Heart left ventricle (tissue), 16 donors: ENCODE data around the gene CSTA. TPM values are rescaled to one million over a fixed set of nuclear protein-coding genes. Genes with fewer than 3 reads are reported as not detected.

Source experiments
- ATAC-seq, 4 donors: fragments of 200-7000 bp; cut with Tn5 transposase; one replicate each; pipeline ENCODE4 v1.9.1; 2020 to 2022; ENCODE audit warnings: moderate library complexity in 4 of 4, mild to moderate bottlenecking in 3 of 4, moderate number of reproducible peaks in 1 of 4
- DNase-seq, 5 donors: peaks; one replicate each; pipeline ENCODE4 v3.0.0-alpha.2; 2020
- H3K27ac ChIP-seq, 12 donors: fragments of 200-600 bp; sonication (generic) in 4 of 12; one replicate each; pipeline versions ENCODE4 v1.5.0 to v1.8.0; 2016 to 2022; ENCODE audit warnings: mild to moderate bottlenecking in 2 of 12
- H3K27me3 ChIP-seq, 9 donors: fragments of 200-600 bp; sonication (generic) in 2 of 9; one replicate each; pipeline versions ENCODE4 v1.5.1 to v1.8.0; 2016 to 2022; ENCODE audit warnings: mild to moderate bottlenecking in 3 of 9
- H3K36me3 ChIP-seq, 9 donors: fragments of 200-600 bp; sonication (generic) in 2 of 9; one replicate each; pipeline versions ENCODE4 v1.5.0 to v1.8.0; 2018 to 2022; ENCODE audit warnings: mild to moderate bottlenecking in 2 of 9
- H3K4me1 ChIP-seq, 12 donors: fragments of 200-600 bp; sonication (generic) in 4 of 12; one replicate each; pipeline versions ENCODE4 v1.5.0 to v1.8.0; 2016 to 2022; ENCODE audit warnings: mild to moderate bottlenecking in 3 of 12
- H3K4me3 ChIP-seq, 12 donors: fragments of 200-600 bp; sonication (generic) in 4 of 12; one replicate each; pipeline versions ENCODE4 v1.5.0 to v1.8.0; 2017 to 2022; ENCODE audit warnings: mild to moderate bottlenecking in 9 of 12, moderate library complexity in 4 of 12
- H3K9me3 ChIP-seq, 12 donors: fragments of 200-600 bp; sonication (generic) in 4 of 12; one replicate each; pipeline versions ENCODE4 v1.5.0 to v1.8.0; 2016 to 2022; ENCODE audit warnings: mild to moderate bottlenecking in 1 of 12
- POLR2A ChIP-seq, 2 donors: fragments of 450-650 bp; IDR thresholded peaks; one replicate each; pipeline ENCODE4 v1.6.1; 2017; ENCODE audit warnings: antibody characterized with exemption in 2 of 2, mild to moderate bottlenecking in 2 of 2, moderate library complexity in 2 of 2
- WGBS, 4 donors: extraction: QIAGEN DNeasy Blood & Tissue Kit in 2 of 4; methylation state at CpG; one replicate each; pipeline versions ENCODE4 v1.1.5 to v1.1.7; 2013 to 2018; 5-methylcytosine and 5-hydroxymethylcytosine counted together
- intact Hi-C, 10 donors: fragments of 100-400 bp; cut with DNase I; formaldehyde crosslinking; loops; one replicate each; pipeline versions ENCODE4 v1.11.1 to v1.14.2; 2022
- polyA plus RNA-seq, 2 donors: library from polyadenylated mRNA; stranded (reverse); fragments of 200-250 nt; gene quantifications; one replicate each; pipeline ENCODE4 v1.2.3, GENCODE V29; 2013
- total RNA-seq, 9 donors: library from RNA; depleted of rRNA in 2 of 9; stranded (reverse); fragments of >200 nt in 2 of 9; fragmentation: NEBNext Ultra II Directional in 3 of 9; extraction: Animal tissue kit (Norgen Biotek cat#: 25700) in 3 of 9; gene quantifications; one replicate each; pipeline versions ENCODE4 v1.1.0 to v1.2.4, GENCODE V29; 2016 to 2023
- TF ChIP-seq, protein P1 (sequence below), 12 donors: fragments of 200-600 bp; sonication (generic) in 4 of 12; IDR thresholded peaks; one replicate each; pipeline versions ENCODE4 v1.5.0 to v1.8.0; 2018 to 2022; ENCODE audit warnings: antibody characterized with exemption in 12 of 12, mild to moderate bottlenecking in 5 of 12
- donor health status: ischemic (EF 13 %, LVEDD 7.1; RV severe dilation, severe dysfunction).
- donor health status: healthy with polysubstance abuse.
- donor health status: DM: no; HTN: yes; CAD: no.
- donor health status: DM: no; HTN: no; CAD: no.
- donor health status: ischemic (EF 25% LVEDD 6.9; RV normal size, moderate dysfunction).
- donor health status: ischemic (EF 25% LVEDD 5.7; RV mildly dilated, moderate dysfunction).
- donor health status: healthy.
- donor health status: DM: yes; HTN: yes; CAD: no.
- donor health status: ischemic (EF 35%, LVEDD 5.7; RV mildly dilated, moderate dysfunction).
- donor health status: nonischemic (EF 11% LVEDD 7.7; RV severe dilation, severe dysfunction).
- donor health status: DM: yes; HTN: yes; CAD: no.
- donor health status: PGD.
- donor health status: ischemic (EF 29% LVEDD 5.4; RV normal size, mild dysfunction).
- donor health status: nonischemic (EF 23%, LVEDD 6.1; RV moderate dilation, normal function).

The CSTA gene
- total and polyA plus RNA-seq, 11 donors = 0.33 to 8.9 (median 0.96) TPM; not detected in 1

DNA sequence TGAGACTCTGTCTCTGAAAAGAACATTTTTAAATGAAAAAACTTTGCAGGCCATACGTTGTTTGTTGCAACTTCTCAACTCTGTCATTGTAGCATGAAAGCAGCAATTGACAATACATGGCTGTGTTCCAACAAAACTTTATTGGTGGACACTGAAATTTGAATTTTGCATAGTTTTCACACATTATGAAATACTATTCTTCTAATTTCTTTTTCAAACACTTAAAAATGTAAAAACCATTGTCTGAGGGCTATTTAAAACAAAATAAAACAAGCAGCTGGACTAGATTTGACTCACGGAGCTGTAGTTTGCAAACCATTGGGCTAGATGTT, 18.5 kb upstream of the CSTA start:
- 59 to 66% (median 61%) methylated on average over 2 of the region's 2 CpGs for WGBS, 4 donors
- no peak for TF ChIP-seq POLR2A (IDR thresholded peaks at IDR 0.05)
- Histone ChIP-seq H3K4me1 (no peaks in the 10 kb centered on the region), H3K9me3 (no peaks in the 10 kb centered on the region), H3K27ac (no peak overlapping the region), H3K27me3 (peaks cover 0 to 8% (median 0%) of the 10 kb centered on the region in 9 donors), H3K36me3 (no peaks in the 10 kb centered on the region), H3K4me3 (no peak overlapping the region)
- ATAC-seq (no peak), DNase-seq (no peak)
- intact Hi-C loops = no loop called here

DNA sequence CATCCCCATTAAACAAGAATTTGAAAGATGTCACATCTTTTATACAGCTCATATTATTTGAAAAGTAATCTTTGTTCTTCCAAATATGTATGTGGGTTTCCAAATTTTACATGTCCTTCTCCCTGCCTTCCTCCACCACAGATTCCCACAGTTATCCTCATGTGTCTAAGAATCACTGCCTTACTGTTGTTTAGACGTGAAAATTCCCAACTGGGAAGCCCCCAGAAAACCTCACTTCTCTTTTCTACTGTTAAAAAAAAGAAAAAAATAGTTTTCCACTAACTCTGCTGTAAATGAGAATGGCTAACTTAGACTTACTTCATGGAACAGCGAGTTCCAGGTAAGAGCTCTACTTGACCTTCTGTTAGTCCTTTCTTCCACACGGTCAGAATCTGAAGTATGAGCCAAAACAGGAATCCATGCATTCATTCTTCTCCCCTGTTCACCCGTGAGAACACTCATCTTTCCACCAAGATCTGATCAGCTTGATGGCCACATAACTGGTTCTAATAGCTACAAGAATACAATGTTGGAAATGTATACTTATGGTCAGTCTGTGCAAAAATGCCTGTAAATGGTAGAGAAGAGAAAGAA, 17.9 kb upstream of the CSTA start:
- intact Hi-C loops = no loop called here
- Histone ChIP-seq H3K9me3 (no peaks in the 10 kb centered on the region), H3K27ac (no peak overlapping the region), H3K36me3 (no peaks in the 10 kb centered on the region), H3K27me3 (peaks cover 0 to 8% (median 0%) of the 10 kb centered on the region in 9 donors), H3K4me3 (no peak overlapping the region), H3K4me1 (no peaks in the 10 kb centered on the region)
- 69 to 74% (median 70%) methylated on average over 4 of the region's 4 CpGs for WGBS, 4 donors
- no peak for TF ChIP-seq POLR2A (IDR thresholded peaks at IDR 0.05)
- TF ChIP-seq, protein P1, sequence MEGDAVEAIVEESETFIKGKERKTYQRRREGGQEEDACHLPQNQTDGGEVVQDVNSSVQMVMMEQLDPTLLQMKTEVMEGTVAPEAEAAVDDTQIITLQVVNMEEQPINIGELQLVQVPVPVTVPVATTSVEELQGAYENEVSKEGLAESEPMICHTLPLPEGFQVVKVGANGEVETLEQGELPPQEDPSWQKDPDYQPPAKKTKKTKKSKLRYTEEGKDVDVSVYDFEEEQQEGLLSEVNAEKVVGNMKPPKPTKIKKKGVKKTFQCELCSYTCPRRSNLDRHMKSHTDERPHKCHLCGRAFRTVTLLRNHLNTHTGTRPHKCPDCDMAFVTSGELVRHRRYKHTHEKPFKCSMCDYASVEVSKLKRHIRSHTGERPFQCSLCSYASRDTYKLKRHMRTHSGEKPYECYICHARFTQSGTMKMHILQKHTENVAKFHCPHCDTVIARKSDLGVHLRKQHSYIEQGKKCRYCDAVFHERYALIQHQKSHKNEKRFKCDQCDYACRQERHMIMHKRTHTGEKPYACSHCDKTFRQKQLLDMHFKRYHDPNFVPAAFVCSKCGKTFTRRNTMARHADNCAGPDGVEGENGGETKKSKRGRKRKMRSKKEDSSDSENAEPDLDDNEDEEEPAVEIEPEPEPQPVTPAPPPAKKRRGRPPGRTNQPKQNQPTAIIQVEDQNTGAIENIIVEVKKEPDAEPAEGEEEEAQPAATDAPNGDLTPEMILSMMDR (IDR thresholded peaks at IDR 0.05) = no peak
- ATAC-seq (no peak), DNase-seq (no peak)

DNA sequence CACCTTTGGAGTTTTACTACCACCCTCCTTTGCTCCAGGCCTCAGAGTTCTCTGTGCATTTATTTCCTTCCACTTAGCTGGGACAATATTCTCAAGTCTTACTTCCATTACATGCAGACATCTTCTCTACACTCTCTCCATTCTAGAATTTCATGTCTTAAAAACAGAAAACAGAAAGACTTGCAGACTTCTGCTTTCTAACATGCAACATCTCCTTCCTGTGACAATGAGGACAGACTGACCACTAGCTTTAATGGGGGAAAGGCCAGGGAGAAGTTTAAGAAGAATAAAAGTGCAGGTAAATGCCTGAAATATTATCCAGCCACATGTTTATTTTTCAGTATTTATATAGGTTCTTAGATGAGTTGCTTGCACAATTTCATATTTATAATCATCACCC, 17.1 kb upstream of the CSTA start:
- H3K4me1 ChIP-seq = peaks cover 0 to 2% (median 0%) of the 10 kb centered on the region in 12 donors
- DNase-seq = no peak
- intact Hi-C loops = no loop called here
- no peak overlapping the region for H3K27ac ChIP-seq
- no peak for TF ChIP-seq POLR2A (IDR thresholded peaks at IDR 0.05)
- TF ChIP-seq, protein P1 (IDR thresholded peaks at IDR 0.05) = no peak
- H3K27me3 ChIP-seq = peaks cover 0 to 11% (median 0%) of the 10 kb centered on the region in 9 donors
- H3K36me3 ChIP-seq = no peaks in the 10 kb centered on the region
- H3K4me3 ChIP-seq = no peak overlapping the region
- no peak for ATAC-seq
- H3K9me3 ChIP-seq = no peaks in the 10 kb centered on the region

DNA sequence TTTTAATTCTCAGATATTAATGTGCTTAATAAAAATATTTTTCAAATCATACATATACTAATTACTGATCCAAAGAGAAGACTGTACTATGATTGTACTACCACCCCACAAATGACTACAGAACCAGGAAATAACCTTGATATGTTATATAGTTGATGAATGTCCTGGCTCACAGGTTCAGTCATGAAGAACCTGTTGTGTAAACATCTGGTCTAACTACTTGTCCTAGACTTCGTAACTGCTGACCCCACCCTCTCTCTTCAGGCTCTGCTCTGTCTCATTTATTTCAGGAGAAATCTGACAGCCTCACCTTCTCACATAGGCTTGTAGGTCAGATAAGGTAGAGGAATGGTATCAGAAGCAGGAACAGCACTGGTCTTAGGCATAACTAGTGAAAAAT, 14.7 kb upstream of the CSTA start:
- no peak for TF ChIP-seq POLR2A (IDR thresholded peaks at IDR 0.05)
- ATAC-seq (no peak), DNase-seq (no peak)
- Histone ChIP-seq H3K36me3 (no peaks in the 10 kb centered on the region), H3K9me3 (no peaks in the 10 kb centered on the region), H3K4me3 (no peak overlapping the region), H3K27me3 (peaks cover 0 to 9% (median 0%) of the 10 kb centered on the region in 9 donors), H3K27ac (no peak overlapping the region), H3K4me1 (peaks cover 0 to 9% (median 0%) of the 10 kb centered on the region in 12 donors)
- intact Hi-C loops = no loop called here
- WGBS, 4 donors = 25 to 40% (median 32%) methylated on average over 1 of the region's 1 CpG

DNA sequence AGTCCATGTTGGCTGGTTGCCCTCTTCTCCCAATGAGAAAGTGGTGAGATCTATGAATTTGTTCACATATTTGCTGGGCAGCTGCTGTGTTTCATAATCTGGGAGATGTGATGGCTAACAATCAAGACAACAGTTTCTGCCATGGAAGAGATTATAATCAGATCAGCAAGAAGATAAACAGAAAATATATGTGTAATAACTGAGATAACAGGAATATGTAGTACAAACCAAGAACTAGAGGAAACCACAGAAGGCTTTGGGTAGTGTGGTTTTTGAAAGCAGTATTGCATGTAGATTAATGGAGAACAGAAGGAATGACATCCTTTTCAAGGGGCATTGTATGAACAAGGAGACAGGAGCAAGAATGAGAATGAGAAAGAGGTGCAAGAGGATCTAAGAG, 12.2 kb upstream of the CSTA start:
- Histone ChIP-seq H3K27me3 (peaks cover 0 to 9% (median 0%) of the 10 kb centered on the region in 9 donors), H3K4me3 (no peak overlapping the region), H3K27ac (no peak overlapping the region), H3K36me3 (no peaks in the 10 kb centered on the region), H3K9me3 (no peaks in the 10 kb centered on the region), H3K4me1 (peaks cover 0 to 9% (median 0%) of the 10 kb centered on the region in 12 donors)
- TF ChIP-seq, protein P1 (IDR thresholded peaks at IDR 0.05) = no peak
- TF ChIP-seq POLR2A (IDR thresholded peaks at IDR 0.05) = no peak
- ATAC-seq (no peak), DNase-seq (no peak)
- intact Hi-C loops = no loop called here
